COLO668 (cell line): ENCODE measurements around the gene ITSN1.
"Not testable (repeated sequence)": the region's sequence is repeated elsewhere in the genome, so short reads cannot be mapped to it uniquely, and the experiment has no call there.

Experiments
- DNase-seq: peaks from one replicate; lab custom pipeline; 2025; ENCODE audit not compliant: unreplicated experiment; lab: John Stamatoyannopoulos, UW

ITSN1 gene

GRCh38 chr21:33857846-33858666, 215.8 kb downstream of the ITSN1 start:
- DNase-seq: no peak

DNA sequence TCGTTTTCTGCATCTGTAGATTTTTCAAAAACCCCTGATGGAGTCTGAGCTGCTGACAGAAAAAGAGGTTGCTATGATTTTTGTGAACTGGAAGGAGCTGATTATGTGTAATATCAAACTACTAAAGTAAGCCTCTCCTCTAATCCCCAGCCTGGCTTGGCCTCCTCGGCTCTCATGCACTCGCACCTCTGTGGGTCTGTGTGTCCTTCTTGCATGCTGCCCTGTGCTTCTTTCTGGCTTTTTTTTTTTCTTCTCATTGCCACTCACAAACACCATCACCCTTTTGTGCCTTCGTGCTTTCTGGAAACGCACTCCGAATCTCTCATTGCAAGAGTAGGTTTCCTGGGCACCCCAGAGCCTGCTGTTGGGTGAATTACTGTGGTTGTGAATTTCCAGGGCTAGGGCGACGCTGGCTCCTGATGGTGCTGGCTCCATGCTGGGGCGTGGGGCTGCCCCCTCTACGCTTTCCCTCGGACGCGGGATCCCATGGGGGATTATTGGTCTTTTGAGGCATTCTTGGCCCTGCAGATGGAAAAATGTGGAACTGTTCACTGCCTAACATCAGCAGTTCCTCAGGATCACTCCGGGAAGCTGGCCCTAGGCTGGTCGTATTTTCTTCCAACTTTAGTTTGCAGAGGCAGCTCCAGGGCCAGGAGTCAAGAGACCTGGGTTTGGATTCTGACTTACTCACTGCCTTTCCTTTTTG, 216.5 kb downstream of the ITSN1 start:
- no peak for DNase-seq

GRCh38 chr21:33859373-33860102, 217.2 kb downstream of the ITSN1 start:
- no peak for DNase-seq

DNA sequence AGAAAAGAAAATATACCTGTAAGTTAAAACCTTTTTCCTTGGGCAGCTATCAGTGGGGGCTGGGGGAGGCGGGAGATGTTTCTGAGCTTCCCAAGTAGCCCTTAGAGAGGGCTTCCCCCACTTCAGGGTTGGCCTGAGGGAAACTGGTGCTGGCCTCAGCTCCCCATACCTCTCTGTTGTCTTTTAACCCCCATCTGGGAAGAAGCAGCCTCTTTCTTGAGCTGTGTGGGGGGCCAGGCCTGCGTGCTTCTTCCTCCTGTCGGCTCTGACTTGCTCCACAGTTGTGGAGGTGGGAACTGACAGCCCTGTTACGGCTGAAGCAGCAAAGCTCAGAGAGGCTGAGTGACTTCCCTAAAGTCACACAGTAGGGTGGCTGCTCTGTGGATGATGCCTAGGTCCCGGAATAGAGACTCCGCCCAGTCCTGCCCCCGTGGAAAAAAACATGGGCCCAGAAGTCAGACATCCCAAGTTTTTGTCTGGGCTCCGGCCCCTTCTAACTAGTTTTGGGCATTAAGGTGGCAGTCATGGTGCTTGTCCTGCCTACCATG, 218.1 kb downstream of the ITSN1 start:
- DNase-seq: no peak

DNA sequence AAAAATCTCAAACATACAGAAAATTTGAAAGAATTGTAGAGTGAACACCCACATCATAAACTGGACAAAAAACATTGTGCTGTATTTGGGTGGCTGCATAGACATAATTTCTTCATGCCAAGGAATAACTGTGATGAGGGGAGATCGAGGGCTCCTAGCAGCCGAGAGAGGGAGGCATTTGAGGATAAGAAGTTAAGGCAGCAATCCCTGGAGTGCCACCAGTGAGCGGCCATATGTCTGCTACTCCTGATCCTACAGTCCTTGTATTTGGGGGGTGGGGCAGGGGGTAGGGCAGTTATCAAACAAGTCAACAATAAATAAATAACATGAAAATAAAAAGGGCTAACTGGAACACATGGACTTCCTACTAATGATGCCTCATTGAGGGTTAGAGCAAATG, 218.8 kb downstream of the ITSN1 start:
- no peak for DNase-seq

GRCh38 chr21:33863191-33863590, 220.9 kb downstream of the ITSN1 start:
- not testable (repeated sequence) for DNase-seq

DNA sequence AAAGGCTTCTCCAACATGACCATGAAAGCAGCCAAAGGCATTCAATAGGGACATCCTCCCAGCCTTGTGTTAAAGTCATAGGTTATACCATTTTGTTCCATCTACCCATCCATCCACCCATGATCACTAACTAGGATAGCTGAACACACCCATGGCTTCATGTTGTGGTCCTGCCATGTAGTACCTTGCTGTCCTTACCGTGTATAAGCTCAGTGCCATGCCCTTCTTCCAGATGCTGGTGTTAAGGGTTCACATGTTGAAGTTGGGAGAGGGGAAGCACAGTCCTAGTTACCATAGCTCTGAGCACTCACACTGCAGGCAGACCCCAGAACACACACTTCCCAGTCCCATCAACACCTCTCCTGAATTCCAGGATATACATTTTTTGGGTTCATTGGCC, 221.8 kb downstream of the ITSN1 start:
- no peak for DNase-seq

GRCh38 chr21:33865176-33865575, 222.9 kb downstream of the ITSN1 start:
- DNase-seq: no peak

GRCh38 chr21:33865996-33866575, 223.8 kb downstream of the ITSN1 start:
- no peak for DNase-seq

DNA sequence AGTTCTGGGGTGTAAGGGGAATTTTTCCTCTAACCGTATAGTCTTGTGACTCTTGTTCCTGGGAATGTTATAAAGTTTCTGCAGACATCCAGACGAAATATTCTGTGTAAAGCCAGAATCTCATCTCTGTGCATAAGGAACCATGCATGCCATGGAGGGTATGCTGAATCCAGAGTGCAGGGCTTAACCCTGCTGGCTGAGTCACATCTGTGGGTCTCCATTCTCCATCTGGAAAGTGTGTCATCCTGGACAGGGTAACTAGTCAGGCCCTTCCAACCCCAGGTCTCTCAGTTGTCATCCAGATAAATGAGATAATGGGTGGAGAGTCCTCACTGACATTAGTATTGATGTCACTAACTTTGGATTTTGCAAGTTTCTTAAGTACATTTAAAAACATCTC, 224.5 kb downstream of the ITSN1 start:
- DNase-seq: no peak

GRCh38 chr21:33867868-33868267, 225.6 kb downstream of the ITSN1 start:
- DNase-seq: not testable (repeated sequence)

DNA sequence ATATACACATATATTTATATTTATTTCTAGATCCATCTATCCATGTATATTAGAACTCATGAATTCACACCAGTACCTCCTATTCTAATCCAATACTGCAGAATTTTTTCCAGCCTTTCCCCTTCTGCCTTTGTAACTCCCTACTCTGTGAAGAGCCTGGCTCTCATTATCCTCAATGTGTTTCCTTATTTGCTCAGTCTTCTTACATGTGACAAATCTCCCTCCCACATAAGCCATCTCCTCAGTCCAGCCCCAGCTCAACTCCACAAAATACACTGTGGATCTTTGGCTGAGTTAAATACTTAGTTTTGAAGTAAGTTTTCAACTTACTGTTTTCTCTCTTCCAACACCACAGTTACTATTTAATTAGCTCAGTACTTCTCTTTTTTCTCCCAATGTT, 227.6 kb downstream of the ITSN1 start:
- DNase-seq: no peak

- DNase-seq: no peak
Observed at GRCh38 chr21:33870768-33871167, 228.5 kb downstream of the ITSN1 start.

GRCh38 chr21:33871171-33871570, 228.9 kb downstream of the ITSN1 start:
- no peak for DNase-seq

- no peak for DNase-seq
Observed at GRCh38 chr21:33872881-33873515, 230.7 kb downstream of the ITSN1 start.

- DNase-seq: no peak
Observed at GRCh38 chr21:33874161-33874560, 231.9 kb downstream of the ITSN1 start.

- no peak for DNase-seq
Observed at GRCh38 chr21:33875026-33875695, 232.9 kb downstream of the ITSN1 start.

DNA sequence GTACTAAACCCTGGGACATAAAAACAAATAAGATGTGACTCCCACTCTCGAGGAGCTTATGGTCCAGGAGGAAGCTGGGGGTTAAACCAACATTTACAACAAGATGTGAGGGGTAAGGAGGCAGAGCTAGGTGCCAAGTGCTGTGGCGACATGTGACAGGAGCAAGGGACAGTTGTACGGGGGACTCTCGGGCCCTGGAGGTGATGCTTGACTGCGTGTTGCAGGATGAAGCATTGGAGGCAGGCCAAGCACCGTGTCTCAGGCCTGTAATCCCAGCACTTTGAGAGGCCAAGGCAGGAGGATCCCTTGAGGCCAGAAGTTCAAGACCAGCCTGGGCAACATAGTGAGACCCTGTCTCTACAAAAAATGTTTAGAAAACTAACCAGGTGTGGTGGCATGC, 236.5 kb downstream of the ITSN1 start:
- DNase-seq: no peak

DNA sequence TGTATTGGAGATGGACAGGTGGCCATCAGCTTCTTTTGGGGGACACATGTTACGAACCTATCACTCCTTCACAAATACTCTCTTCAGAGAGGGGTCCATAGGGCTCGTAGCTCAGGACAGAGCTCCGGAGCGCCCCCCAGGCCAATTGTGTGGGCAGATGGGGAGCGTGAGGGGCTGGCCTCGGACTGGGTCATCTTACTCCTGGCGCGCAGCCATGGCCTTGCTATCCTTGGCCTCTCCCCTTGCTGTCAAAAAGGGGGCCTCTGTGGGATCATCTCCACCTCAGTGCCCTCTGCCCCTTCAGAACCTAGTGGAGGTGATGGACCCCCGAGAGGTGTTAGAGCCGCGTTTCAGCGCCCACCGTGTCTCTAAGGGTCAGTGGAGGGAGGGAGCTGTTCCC, 238.3 kb downstream of the ITSN1 start:
- DNase-seq: no peak
